Measurements from ENCODE around the gene PAPLN.
"Not testable (repeated sequence)": the region's sequence is repeated elsewhere in the genome, so short reads cannot be mapped to it uniquely, and the experiment has no call there.

PAPLN gene

DNA sequence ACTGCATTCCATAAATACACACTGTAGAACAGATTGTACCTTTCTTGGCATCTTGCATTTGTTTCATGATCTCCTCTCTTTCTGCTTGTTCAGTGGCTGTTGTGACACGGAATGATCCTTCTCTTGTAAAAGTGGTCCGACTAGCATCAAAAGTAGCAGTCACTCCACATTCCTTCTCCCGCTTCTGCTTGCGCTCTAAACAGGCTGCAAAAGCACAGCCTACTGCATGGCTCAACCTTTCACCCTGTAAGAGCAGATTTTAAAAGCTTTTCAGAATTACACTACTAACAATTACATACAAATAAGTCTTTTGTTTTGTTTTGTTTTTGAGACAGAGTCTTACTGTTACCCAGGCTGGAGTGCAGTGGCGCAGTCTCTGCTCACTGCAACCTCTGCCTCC, 49.8 kb downstream of the PAPLN start:
- DNase-seq (ENCODE audit: low read depth, low spot score), result no peak

DNA sequence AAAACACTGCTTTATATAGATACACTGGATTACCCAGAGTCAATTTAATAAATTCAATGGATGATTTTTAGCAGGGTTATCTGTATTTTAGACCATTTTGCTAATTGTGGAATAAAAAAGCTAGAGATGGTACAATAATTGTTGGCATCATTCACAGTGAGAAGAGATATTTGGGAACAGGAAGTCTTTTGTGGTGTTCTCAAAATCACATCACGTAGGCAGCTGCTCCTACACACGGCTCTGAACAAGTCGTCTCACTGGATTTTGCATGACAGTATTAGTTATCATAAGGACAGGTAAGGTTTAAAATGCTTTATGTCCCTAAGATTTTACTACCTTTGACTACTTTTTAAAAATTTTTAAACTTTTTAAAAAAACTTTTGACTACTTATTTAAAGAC, 52.0 kb downstream of the PAPLN start:
- no peak for DNase-seq (ENCODE audit: low read depth, low spot score)

DNA sequence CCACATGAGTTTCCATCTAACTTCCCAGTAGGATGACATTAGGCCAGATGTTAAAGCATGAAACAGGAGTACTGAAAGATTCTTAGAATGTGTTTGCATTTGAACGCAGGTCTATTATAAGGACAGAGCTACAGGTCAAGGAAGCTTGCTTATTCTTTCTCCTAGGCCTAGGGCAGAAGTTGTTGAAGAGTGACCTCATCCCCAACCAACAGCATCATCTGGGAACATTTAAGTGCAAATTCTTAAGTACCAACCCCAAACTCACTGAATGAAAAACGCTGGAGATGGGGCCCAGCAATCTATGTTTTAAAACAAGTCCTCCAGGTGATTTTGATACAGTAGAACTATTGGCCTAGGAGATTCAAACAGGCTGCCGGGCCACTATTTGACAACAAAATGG, 52.4 kb downstream of the PAPLN start:
- DNase-seq (ENCODE audit: low read depth, low spot score), result no peak

DNA sequence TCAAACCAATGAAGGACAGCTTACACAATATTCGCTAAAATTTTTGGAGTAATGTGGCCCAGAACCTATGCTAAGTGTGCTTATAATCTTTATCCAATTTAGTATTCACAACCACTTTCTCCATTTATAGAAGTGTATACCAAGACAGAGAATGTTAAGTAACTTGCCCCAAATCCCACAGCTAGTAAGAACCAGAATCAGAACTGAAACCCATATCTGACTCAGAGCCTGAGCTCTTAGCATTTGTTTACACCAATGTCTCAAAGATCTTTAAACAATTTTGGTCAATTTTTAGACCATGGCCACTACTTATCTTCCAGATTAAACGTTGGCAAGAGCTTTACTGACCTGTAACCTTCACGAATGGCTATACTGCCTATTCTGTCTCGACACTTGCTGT, 53.0 kb downstream of the PAPLN start:
- DNase-seq (ENCODE audit: low read depth, low spot score), result no peak

DNA sequence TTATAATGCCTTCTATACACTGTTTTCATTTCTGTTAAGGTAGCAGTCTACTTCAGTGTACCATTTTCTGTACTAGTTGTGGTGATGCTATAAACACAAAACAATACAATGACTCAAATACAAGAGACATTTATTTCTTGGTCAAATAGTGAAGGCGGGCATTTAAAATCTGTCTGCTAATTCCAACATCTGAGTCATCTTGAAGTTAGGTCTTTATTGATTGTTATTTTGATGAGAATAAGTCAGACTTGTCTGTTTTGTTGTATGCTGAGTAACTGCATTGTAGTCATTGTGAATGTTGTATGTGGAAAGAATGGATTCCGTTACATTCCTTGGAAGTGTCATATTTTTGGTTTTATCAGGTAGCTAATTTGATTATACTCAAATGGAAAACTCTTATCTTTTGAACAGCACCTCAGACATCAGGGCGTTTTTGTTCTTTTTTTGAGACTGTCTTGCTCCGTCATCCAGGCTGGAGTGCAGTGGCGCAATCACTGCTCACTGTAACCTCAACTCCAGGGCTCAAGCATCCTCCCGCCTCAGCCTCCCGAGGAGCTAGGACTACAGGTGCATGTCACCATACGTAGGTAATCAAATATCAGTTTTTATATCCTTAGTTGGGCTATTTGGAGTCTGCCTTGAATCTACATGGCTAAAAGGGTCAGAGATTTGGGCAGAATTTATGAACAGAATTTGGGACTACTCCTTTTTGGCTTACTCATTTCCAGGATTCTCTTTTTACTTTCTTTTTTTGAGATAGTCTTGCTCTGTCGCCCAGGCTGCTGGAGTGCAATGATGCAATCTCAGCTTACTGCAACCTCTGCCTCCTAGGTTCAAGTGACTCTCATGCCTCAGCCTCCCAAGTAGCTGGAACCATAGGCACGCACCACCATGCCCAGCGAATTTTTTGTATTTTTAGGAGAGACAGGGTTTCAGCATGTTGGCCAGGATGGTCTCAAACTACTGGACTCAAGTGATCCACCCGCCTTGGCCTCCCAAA, 56.8 kb downstream of the PAPLN start:
- peak; percentile 26 for DNase-seq (ENCODE audit: low read depth, low spot score)

DNA sequence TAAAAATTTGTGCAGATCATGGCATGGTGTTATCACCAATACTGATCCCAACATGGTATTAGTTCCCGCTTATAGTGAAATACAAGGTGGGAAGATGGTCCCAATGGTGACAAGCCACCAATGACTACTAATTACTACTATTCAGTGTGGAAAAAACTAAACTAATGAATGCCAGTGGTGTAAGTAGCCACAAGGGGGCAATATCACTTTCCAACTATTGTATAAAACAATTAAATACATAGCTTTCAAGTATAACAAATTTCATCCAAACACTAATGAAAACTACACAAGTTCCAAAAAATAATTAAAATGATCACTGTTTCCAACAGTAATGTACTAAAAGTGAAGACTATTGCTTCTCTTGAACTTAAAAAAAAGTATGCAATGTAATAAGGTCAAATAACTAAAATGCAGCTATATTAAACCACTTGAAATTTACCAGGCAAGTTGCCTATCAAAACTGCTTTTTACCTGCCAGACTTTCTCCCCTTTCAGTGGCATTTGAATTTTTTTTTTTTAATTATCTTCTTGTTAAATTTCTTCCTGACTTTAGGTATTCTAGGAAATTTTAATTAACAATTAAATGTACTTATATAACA, 58.0 kb downstream of the PAPLN start:
- DNase-seq (ENCODE audit: low read depth, low spot score), result peak; percentile 53

DNA sequence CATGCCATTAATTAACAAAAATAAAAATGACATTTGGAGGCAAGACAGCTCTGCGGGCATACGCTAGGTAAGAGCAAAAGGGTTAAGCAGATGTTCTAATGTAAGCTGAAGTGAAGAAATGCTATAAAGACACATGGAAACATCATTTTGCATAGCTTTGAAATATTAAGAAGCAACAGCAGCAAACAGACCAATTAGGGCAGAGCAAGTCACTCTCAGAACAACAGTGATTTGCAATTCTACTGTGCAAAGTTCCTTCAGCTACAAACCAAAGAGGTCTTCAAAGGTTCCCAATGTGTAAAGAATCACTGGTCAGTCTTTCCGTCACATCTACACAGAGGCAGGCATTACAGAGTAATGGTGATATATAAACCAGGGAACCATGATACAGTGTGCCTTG, 68.2 kb downstream of the PAPLN start:
- DNase-seq (ENCODE audit: low read depth, low spot score), result no peak

DNA sequence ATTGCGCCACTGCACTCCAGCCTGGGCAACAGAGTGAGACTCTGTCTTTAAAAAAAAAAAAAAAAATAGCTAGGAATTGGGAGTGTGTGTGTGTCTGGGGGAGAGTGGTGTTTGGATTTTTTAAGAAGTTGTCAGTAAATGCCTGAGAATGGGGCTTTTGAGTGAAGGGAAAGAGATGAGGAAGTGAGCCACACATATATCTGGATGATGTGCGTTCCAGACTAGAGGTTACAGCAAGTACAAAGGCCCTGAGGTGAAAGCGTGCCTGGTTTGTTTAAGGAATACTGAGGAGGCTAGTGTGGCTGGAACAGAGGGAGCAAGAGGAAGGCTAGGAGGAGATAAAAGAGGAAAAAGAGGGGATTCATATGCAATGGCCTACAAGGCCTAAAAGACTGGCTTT, 70.0 kb downstream of the PAPLN start:
- DNase-seq (ENCODE audit: low read depth, low spot score), result no peak

DNA sequence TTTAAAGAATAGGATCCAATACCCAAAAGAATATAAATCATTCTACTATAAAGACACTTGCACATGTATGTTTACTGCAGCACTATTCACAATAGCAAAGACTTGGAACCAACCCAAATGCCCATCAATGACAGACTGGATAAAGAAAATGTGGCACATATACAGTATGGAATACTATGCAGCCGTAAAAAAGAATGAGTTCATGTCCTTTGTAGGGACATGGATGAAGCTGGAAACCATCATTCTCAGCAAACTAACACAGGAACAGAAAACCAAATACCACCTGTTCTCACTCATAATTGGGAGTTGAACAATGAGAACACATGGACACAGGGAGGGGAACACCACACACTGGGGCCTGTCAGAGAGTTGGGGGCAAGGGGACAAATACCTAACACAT, 71.9 kb downstream of the PAPLN start:
- DNase-seq (ENCODE audit: low read depth, low spot score), result not testable (repeated sequence)

DNA sequence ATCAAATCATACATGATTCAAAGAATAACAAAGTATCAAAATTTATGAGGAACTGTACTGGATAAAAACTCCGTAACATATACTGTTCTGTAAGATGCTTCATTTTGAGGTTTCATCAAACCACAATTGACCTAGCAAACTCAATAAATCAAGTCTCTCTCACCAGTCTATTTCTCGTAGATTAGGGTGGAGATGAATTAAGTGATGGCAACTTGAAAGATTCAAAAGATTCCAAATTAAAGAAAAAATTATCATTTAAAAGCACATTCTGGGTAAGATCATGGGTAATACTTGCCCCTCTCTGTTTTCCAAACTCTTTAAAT, 74.4 kb downstream of the PAPLN start:
- no peak for DNase-seq (ENCODE audit: low read depth, low spot score)

DNA sequence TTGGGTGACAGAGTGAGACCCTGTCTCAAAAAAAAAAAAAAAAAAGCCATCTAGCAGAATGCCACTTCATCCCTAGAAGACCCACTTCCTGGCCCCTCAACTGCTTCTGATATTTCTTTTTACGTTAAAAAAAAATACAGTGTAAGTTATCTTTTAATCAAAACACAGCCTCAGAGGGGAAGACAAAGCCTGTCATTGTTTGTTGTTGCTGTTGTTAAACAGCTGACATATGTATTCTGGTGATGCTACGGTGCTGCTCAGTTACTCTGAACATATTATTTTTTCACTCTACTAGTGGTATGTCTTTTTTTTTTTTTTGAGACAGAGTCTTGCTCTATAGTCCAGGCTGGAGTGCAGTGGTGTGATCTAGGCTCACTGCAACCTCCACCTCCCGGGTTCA, 75.4 kb downstream of the PAPLN start:
- no peak for DNase-seq (ENCODE audit: low read depth, low spot score)

DNA sequence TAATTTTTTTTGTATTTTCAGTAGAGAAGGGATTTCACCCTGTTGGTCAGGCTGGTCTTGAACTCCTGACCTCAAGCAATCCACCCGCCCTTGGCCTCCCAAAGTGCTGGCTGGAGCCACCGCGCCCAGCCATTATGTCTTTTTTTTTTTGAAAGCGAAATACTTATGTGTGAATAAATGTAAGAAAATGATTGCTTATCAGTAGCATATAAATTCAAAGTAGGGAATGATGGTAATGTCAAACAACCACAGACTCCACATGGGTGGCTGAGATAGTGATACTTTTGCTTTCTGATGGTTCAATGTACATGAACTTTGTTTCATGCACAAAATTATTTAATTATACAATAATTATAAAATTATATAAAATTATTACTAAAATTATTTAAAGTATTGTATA, 75.8 kb downstream of the PAPLN start:
- no peak for DNase-seq (ENCODE audit: low read depth, low spot score)

DNA sequence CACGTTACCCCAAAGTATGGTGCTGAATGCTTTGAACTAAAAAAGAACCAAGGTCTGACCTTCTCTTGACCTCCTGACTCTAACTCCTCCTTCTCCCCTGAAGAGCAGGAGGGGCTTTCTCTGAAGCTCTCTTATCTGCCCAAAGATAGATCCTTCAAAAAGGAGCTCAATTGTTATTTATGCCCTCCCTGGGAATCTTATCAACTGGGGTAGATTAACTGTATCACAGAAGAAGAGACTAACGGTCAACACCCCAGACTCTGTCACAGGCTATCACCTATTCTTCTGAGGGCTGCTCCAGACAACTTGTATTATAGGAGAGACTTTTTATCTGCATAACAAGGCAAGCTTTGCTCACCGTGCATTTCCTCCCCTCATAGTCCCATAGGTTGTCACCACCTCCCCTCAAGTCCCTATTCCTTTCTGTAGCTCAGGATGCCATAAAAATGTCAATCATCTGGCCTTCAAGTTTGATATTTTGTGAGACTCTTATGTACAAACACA, 86.6 kb downstream of the PAPLN start:
- DNase-seq (ENCODE audit: low read depth, low spot score), result no peak

Data from astrocyte of the hippocampus (primary cell).